Upper lobe of left lung (tissue), 6 donors: ENCODE results near the gene FAM241B. TPM values are rescaled to one million over a fixed set of nuclear protein-coding genes. Genes with fewer than 3 reads are reported as not detected.

ENCODE experiments used
- ATAC-seq, 2 donors: fragments of 200-7000 bp; cut with Tn5 transposase; one replicate each; pipeline ENCODE4 v1.9.1; 2022; ENCODE audit warnings: mild to moderate bottlenecking in 2 of 2, moderate library complexity in 2 of 2; ENCODE audit not compliant: low FRiP score in 2 of 2
- DNase-seq, 2 donors: peaks; one replicate each; pipeline ENCODE4 v3.0.0-alpha.2; 2019 to 2020
- H3K27ac ChIP-seq, 4 donors: fragments of 200-600 bp; sonication (generic); one replicate each; pipeline ENCODE4 v1.5.1; 2016 to 2019
- H3K27me3 ChIP-seq, 4 donors: fragments of 200-600 bp; sonication (generic); one replicate each; pipeline ENCODE4 v1.5.1; 2017 to 2019
- H3K36me3 ChIP-seq, 4 donors: fragments of 200-600 bp; sonication (generic); one replicate each; pipeline ENCODE4 v1.5.1; 2016 to 2019
- H3K4me1 ChIP-seq, 4 donors: fragments of 200-600 bp; sonication (generic); one replicate each; pipeline ENCODE4 v1.5.1; 2018 to 2019
- H3K4me3 ChIP-seq, 4 donors: fragments of 200-600 bp; sonication (generic); one replicate each; pipeline ENCODE4 v1.5.1; 2017 to 2019; ENCODE audit warnings: mild to moderate bottlenecking in 2 of 4, moderate library complexity in 1 of 4
- H3K9me3 ChIP-seq, 4 donors: fragments of 200-600 bp; sonication (generic); one replicate each; pipeline ENCODE4 v1.5.1; 2018 to 2019
- EP300 ChIP-seq, 4 donors: sonication (generic); formaldehyde crosslinking; IDR thresholded peaks; one replicate each; pipeline ENCODE4 v1.5.1; 2017; ENCODE audit warnings: antibody characterized with exemption in 4 of 4, control low read depth in 2 of 4
- POLR2A ChIP-seq, 4 donors: fragments of 450-650 bp; IDR thresholded peaks; one replicate each; pipeline ENCODE4 v1.5.1; 2016 to 2017; ENCODE audit warnings: antibody characterized with exemption in 4 of 4, mild to moderate bottlenecking in 2 of 4
- POLR2AphosphoS5 ChIP-seq, 2 donors: sonication (generic); formaldehyde crosslinking; IDR thresholded peaks; one replicate each; pipeline ENCODE4 v1.5.1; 2017; ENCODE audit warnings: antibody characterized with exemption in 2 of 2
- WGBS, 2 donors: methylation state at CpG; one replicate each; pipeline ENCODE4 v1.1.5; 2017 to 2018; 5-methylcytosine and 5-hydroxymethylcytosine counted together
- total RNA-seq, 6 donors: library from RNA; depleted of rRNA in 4 of 6; stranded (reverse); fragments of >200 nt in 4 of 6; gene quantifications; one replicate each; pipeline versions ENCODE4 v1.1.0 to v1.2.1, GENCODE V29; 2016 to 2021
- TF ChIP-seq, protein P1 (sequence below), 6 experiments: fragments of 450-650 bp in 4 of 6; fragments of 200-600 bp in 2 of 6; sonication (generic) in 2 of 6; IDR thresholded peaks; one replicate each; pipeline ENCODE4 v1.5.1; 2016 to 2019; ENCODE audit warnings: antibody characterized with exemption in 6 of 6
- donor health status: DM: no; HTN: no; CAD: no; lungs with moderate emphysema.
- donor health status: DM: no; HTN: yes; CAD: no; lungs with severe emphysema.

The FAM241B gene
- total RNA-seq, 6 donors from 2014 or later = 3.1 to 7.7 (median 6.5) TPM; not detected in 1

DNA sequence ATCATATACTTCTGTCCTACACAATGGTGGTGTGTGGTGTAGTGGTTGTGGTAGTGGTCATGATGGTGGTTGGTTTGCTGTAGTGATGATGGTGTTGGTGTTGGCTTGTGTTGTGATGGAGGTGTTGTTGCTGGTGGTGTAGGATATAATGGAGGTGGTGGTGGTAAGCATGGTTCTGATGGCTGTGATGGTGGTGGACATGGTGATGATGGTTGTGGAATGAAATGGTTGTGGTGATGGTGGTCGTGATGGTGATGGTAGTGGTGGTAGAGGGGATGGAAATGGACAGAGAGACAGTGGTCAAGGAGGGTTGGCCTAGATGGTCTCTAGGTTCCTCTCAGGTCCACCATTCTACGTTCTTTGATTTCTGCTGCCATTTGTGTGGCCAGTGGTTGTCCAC is 44.7 kb downstream of the FAM241B start:
- Histone ChIP-seq H3K4me1 (no peaks in the 10 kb centered on the region), H3K36me3 (no peaks in the 10 kb centered on the region), H3K27ac (no peak overlapping the region), H3K4me3 (no peak overlapping the region), H3K9me3 (no peaks in the 10 kb centered on the region), H3K27me3 (no peaks in the 10 kb centered on the region)
- 70 to 78% methylated on average over 2 of the region's 2 CpGs for WGBS, 2 donors
- TF ChIP-seq POLR2A (IDR thresholded peaks at IDR 0.05) (no peak), POLR2AphosphoS5 (IDR thresholded peaks at IDR 0.05) (no peak), EP300 (IDR thresholded peaks at IDR 0.05) (no peak)
- TF ChIP-seq, protein P1, sequence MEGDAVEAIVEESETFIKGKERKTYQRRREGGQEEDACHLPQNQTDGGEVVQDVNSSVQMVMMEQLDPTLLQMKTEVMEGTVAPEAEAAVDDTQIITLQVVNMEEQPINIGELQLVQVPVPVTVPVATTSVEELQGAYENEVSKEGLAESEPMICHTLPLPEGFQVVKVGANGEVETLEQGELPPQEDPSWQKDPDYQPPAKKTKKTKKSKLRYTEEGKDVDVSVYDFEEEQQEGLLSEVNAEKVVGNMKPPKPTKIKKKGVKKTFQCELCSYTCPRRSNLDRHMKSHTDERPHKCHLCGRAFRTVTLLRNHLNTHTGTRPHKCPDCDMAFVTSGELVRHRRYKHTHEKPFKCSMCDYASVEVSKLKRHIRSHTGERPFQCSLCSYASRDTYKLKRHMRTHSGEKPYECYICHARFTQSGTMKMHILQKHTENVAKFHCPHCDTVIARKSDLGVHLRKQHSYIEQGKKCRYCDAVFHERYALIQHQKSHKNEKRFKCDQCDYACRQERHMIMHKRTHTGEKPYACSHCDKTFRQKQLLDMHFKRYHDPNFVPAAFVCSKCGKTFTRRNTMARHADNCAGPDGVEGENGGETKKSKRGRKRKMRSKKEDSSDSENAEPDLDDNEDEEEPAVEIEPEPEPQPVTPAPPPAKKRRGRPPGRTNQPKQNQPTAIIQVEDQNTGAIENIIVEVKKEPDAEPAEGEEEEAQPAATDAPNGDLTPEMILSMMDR (IDR thresholded peaks at IDR 0.05) = no peak
- DNase-seq (no peak), ATAC-seq (no peak)

GRCh38 chr10:69676301-69676700 is 46.3 kb downstream of the FAM241B start:
- H3K4me1 ChIP-seq = no peaks in the 10 kb centered on the region
- H3K9me3 ChIP-seq = no peaks in the 10 kb centered on the region
- no peak for DNase-seq
- H3K36me3 ChIP-seq = no peaks in the 10 kb centered on the region
- 72 to 94% methylated on average over 4 of the region's 4 CpGs for WGBS, 2 donors
- no peaks in the 10 kb centered on the region for H3K27me3 ChIP-seq
- TF ChIP-seq, protein P1 (IDR thresholded peaks at IDR 0.05) = no peak
- no peak for TF ChIP-seq POLR2A (IDR thresholded peaks at IDR 0.05)
- TF ChIP-seq EP300 (IDR thresholded peaks at IDR 0.05) = no peak
- TF ChIP-seq POLR2AphosphoS5 (IDR thresholded peaks at IDR 0.05) = no peak
- no peak overlapping the region for H3K27ac ChIP-seq
- no peak for ATAC-seq
- H3K4me3 ChIP-seq = no peak overlapping the region

- H3K36me3 ChIP-seq = no peaks in the 10 kb centered on the region
- no peak overlapping the region for H3K4me3 ChIP-seq
- no peaks in the 10 kb centered on the region for H3K9me3 ChIP-seq
- no peak for TF ChIP-seq EP300 (IDR thresholded peaks at IDR 0.05)
- TF ChIP-seq POLR2A (IDR thresholded peaks at IDR 0.05) = no peak
- TF ChIP-seq, protein P1 (IDR thresholded peaks at IDR 0.05) = no peak
- no peak for TF ChIP-seq POLR2AphosphoS5 (IDR thresholded peaks at IDR 0.05)
- WGBS, 2 donors = 69 to 74% methylated on average over 20 of the region's 20 CpGs
- ATAC-seq = no peak
- no peak overlapping the region for H3K27ac ChIP-seq
- H3K27me3 ChIP-seq = no peaks in the 10 kb centered on the region
- no peaks in the 10 kb centered on the region for H3K4me1 ChIP-seq
- no peak for DNase-seq
Observed at GRCh38 chr10:69677985-69678654, 48.1 kb downstream of the FAM241B start.

DNA sequence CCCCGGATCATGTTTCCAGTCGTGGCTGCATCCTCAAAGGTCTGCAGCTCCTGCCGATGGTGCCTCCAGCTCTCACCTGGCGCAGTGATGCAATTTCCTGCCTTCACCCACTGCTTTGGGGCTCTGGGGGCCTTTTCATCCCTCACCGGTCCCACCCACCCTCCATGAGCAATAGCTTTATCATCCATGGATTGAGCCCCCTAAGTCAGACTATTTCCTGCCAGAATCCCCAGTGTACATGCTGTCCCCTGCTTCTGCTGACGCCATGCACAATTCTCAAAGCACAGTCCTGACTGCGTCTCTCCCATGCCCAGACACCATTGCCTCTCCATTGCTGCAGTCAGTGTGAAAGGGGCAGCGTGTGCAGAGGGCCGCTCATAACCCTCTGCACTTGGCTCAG is 49.7 kb downstream of the FAM241B start:
- 68 to 88% methylated on average over 8 to 9 of the region's 9 CpGs for WGBS, 2 donors

More for the DNA sequence above, 49.7 kb downstream of the FAM241B start:
- Histone ChIP-seq H3K4me1 (peaks cover 0 to 5% (median 4%) of the 10 kb centered on the region in 4 donors), H3K4me3 (no peak overlapping the region), H3K27me3 (no peaks in the 10 kb centered on the region), H3K36me3 (no peaks in the 10 kb centered on the region), H3K27ac (no peak overlapping the region), H3K9me3 (no peaks in the 10 kb centered on the region)
- ATAC-seq (no peak), DNase-seq (no peak)
- TF ChIP-seq EP300 (IDR thresholded peaks at IDR 0.05) (no peak), POLR2AphosphoS5 (IDR thresholded peaks at IDR 0.05) (no peak), POLR2A (IDR thresholded peaks at IDR 0.05) (no peak)
- TF ChIP-seq, protein P1 (IDR thresholded peaks at IDR 0.05) = no peak
